CD4-positive, alpha-beta T cell (primary cell): Measurements from ENCODE around the gene SLC50A1. TPM values are rescaled to one million over a fixed set of nuclear protein-coding genes. Genes with fewer than 3 reads are reported as not detected.
"Not testable (repeated sequence)": the region's sequence is repeated elsewhere in the genome, so short reads cannot be mapped to it uniquely, and the experiment has no call there.

Experiments used
- ATAC-seq: fragments of 200-7000 bp; cut with Tn5 transposase; one replicate; pipeline ENCODE4 v1.10.0; 2022; ENCODE audit warnings: mild to moderate bottlenecking; ENCODE audit not compliant: poor library complexity
- CTCF ChIA-PET: fragments of 350-600 bp; sonication (Branson Sonifier 250); formaldehyde crosslinking; loops from one replicate; lab custom pipeline; 2021; ENCODE audit warnings: antibody characterized with exemption, inconsistent platforms; lab: Charles Lee
- POLR2A ChIA-PET: fragments of 350-600 bp; sonication (Branson Sonifier 250); formaldehyde crosslinking; loops from one replicate; lab custom pipeline; 2021; ENCODE audit warnings: antibody characterized with exemption, inconsistent platforms; lab: Charles Lee
- DNase-seq, 14 experiments: peaks; one replicate each; pipeline ENCODE4 v3.0.0-alpha.2; 2013 to 2020; ENCODE audit warnings: mixed read lengths in 2 of 14
- H3K27ac ChIP-seq, 2 donors: one replicate each; pipeline versions ENCODE4 v1.5.1 to v1.7.0; 2013; ENCODE audit warnings: low read length in 2 of 2, low read depth in 1 of 2, mild to moderate bottlenecking in 1 of 2
- H3K27me3 ChIP-seq, 2 experiments: 1 replicate in 1 of 2; 2 replicates in 1 of 2; pipeline versions ENCODE4 v1.6.1 to v1.7.0; 2013; ENCODE audit warnings: low read length in 2 of 2, control low read depth in 1 of 2, mild to moderate bottlenecking in 1 of 2, moderate library complexity in 1 of 2; ENCODE audit not compliant: insufficient read depth in 2 of 2, control insufficient read depth in 1 of 2
- H3K36me3 ChIP-seq: one replicate; pipeline ENCODE4 v1.6.1; 2013; ENCODE audit warnings: low read length, control low read depth; ENCODE audit not compliant: insufficient read depth
- H3K4me1 ChIP-seq: one replicate; pipeline ENCODE4 v1.6.1; 2013; ENCODE audit warnings: low read length, control low read depth; ENCODE audit not compliant: insufficient read depth
- H3K4me3 ChIP-seq: one replicate; pipeline ENCODE4 v1.5.1; 2013; ENCODE audit warnings: mild to moderate bottlenecking, low read length, moderate library complexity
- H3K9me3 ChIP-seq, 2 experiments: 1 replicate in 1 of 2; 2 replicates in 1 of 2; pipeline versions ENCODE4 v1.6.1 to v1.7.0; 2013; ENCODE audit warnings: low read length in 2 of 2, mild to moderate bottlenecking in 2 of 2, control low read depth in 1 of 2, moderate library complexity in 1 of 2; ENCODE audit not compliant: control insufficient read depth in 1 of 2, insufficient read depth in 1 of 2
- H3K27ac Mint-ChIP-seq: one replicate; pipeline ENCODE4 v1.8.0; 2020; ENCODE audit warnings: mixed read lengths
- H3K27me3 Mint-ChIP-seq: one replicate; pipeline ENCODE4 v1.8.0; 2021; ENCODE audit warnings: mixed read lengths
- H3K36me3 Mint-ChIP-seq: one replicate; pipeline ENCODE4 v1.8.0; 2021; ENCODE audit warnings: low read depth, mixed read lengths
- H3K4me1 Mint-ChIP-seq: one replicate; pipeline ENCODE4 v1.8.0; 2021; ENCODE audit warnings: low read depth, mixed read lengths
- H3K4me3 Mint-ChIP-seq: one replicate; pipeline ENCODE4 v1.8.0; 2020; ENCODE audit warnings: mild to moderate bottlenecking, mixed read lengths
- H3K9me3 Mint-ChIP-seq: one replicate; pipeline ENCODE4 v1.8.0; 2020; ENCODE audit warnings: mixed read lengths
- intact Hi-C, 2 experiments: fragments of 100-400 bp; cut with DNase I in 1 of 2; cut with micrococcal nuclease in 1 of 2; formaldehyde crosslinking; loops; one replicate each; pipeline versions ENCODE4 v1.15.1 to v1.9.0; 2023 to 2025; cut with DNase I, micrococcal nuclease
- total RNA-seq, 174 experiments: library from RNA in 2 of 174; stranded (reverse) in 2 of 174; gene quantifications; one replicate each; pipeline ENCODE4 v1.2.3 and lab custom pipeline; 2021 to 2026
- TF ChIP-seq, protein P1 (sequence below): fragments of 200-600 bp; IDR thresholded peaks from one replicate; pipeline ENCODE4 v1.8.0; 2022; ENCODE audit warnings: antibody characterized with exemption, mild to moderate bottlenecking

SLC50A1 gene
- total RNA-seq, 2 experiments from 2014 or later: 10.2 to 12.5 TPM

DNA sequence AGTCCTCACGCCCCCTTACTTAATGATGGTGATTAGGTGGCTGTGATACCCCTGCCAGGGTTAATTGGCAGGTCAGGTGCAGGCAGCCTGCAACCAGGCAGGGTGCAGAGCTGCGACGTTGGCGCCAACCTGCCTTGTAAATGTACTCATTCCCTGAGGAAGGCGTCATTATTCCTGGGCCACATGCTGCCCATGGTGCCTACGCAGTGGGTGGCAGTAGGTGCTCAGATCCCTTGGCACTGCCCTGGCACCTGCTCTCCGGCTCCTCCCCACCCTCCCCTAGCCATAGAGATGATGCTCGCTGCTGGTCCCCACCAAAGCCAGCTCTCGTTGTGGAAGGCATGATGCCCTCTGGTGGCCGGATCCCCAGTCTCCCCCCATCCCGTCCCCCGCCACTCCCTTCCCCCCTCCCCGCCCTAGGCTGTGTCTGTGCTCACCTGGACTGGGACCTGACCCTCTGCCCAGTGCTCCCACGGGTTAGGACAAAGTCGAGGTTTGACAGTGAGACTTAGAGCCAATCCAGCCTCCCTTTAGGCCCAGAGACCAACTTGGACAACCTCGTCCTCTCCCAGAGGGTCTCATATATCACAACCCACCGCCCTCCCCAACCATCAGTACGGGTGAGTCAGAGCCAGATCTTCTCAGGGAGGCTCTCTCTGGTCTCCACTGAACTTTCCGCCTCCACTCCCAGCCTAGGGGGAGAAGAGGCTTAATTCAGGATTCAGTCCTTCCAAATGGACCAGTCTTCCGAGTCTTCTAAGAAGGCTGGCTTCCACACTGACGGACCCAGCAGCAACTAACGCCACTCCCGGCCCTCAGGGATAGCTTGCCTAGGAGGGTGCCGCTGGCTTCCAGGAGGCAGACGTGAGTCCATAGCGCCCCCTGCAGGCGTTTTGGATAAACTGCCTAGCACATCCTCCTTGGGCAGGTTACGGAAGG, 31.8 kb downstream of the SLC50A1 start:
- H3K36me3 Mint-ChIP-seq: peaks cover 30% of the 10 kb centered on the region
- TF ChIP-seq, protein P1, sequence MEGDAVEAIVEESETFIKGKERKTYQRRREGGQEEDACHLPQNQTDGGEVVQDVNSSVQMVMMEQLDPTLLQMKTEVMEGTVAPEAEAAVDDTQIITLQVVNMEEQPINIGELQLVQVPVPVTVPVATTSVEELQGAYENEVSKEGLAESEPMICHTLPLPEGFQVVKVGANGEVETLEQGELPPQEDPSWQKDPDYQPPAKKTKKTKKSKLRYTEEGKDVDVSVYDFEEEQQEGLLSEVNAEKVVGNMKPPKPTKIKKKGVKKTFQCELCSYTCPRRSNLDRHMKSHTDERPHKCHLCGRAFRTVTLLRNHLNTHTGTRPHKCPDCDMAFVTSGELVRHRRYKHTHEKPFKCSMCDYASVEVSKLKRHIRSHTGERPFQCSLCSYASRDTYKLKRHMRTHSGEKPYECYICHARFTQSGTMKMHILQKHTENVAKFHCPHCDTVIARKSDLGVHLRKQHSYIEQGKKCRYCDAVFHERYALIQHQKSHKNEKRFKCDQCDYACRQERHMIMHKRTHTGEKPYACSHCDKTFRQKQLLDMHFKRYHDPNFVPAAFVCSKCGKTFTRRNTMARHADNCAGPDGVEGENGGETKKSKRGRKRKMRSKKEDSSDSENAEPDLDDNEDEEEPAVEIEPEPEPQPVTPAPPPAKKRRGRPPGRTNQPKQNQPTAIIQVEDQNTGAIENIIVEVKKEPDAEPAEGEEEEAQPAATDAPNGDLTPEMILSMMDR: peak; percentile 81
- peak overlapping the region; percentile 21 for H3K4me3 Mint-ChIP-seq
- peak; percentile 78 to 93 (median 84) for DNase-seq
- H3K27me3 Mint-ChIP-seq: peaks cover 3% of the 10 kb centered on the region
- peaks cover 26% of the 10 kb centered on the region for H3K4me1 Mint-ChIP-seq
- intact Hi-C loops: loop anchor here (1.0 to 5.0 kb wide), 4 partner anchors 40 to 120 kb away; partner anchors contain the start of gene EFNA1 (in 2 of the 2)
- Histone ChIP-seq H3K4me3 (peak overlapping the region; percentile 9), H3K9me3 (no peaks in the 10 kb centered on the region), H3K36me3 (peaks cover 25% of the 10 kb centered on the region), H3K4me1 (peaks cover 25% of the 10 kb centered on the region), H3K27me3 (peaks cover 0 to 7% of the 10 kb centered on the region in 2 experiments), H3K27ac (no peak overlapping the region)
- H3K9me3 Mint-ChIP-seq: no peaks in the 10 kb centered on the region
- POLR2A ChIA-PET: interaction anchor here (0.6 to 1.8 kb wide), 5 partner anchors 26 to 83 kb away, joined by 3 to 9 read pairs (median 4); partner anchors contain the start of gene SLC50A1
- CTCF ChIA-PET: interaction anchor here (0.6 to 2.1 kb wide), 22 partner anchors 10 to 631 kb away, joined by 3 to 29 read pairs (median 4); partner anchors contain the start of gene SLC50A1
- peak; percentile 73 for ATAC-seq
- no peak overlapping the region for H3K27ac Mint-ChIP-seq

- not testable (repeated sequence) for H3K27me3 Mint-ChIP-seq, DNase-seq, ATAC-seq, H3K27me3 ChIP-seq, H3K9me3 Mint-ChIP-seq, H3K4me3 ChIP-seq, H3K27ac Mint-ChIP-seq, H3K27ac ChIP-seq, H3K9me3 ChIP-seq
- TF ChIP-seq, protein P1: peak; percentile 20
- POLR2A ChIA-PET: interaction anchor here (1.0 to 1.8 kb wide), 4 partner anchors 26 to 83 kb away, joined by 3 to 9 read pairs (median 5); no protein-coding TSS in a partner anchor
- CTCF ChIA-PET: interaction anchor here (0.6 to 2.1 kb wide), 16 partner anchors 25 to 123 kb away, joined by 3 to 29 read pairs (median 4); partner anchors contain the start of gene SLC50A1
- intact Hi-C loops: loop anchor here (1.0 to 5.0 kb wide), 3 partner anchors 41 to 121 kb away; partner anchors contain the start of gene EFNA1 (in 2 of the 2)
- Histone ChIP-seq H3K36me3 (peaks cover 25% of the 10 kb centered on the region), H3K4me1 (peaks cover 29% of the 10 kb centered on the region)
- peak overlapping the region; percentile 21 for H3K4me3 Mint-ChIP-seq
- peaks cover 31% of the 10 kb centered on the region for H3K4me1 Mint-ChIP-seq
- H3K36me3 Mint-ChIP-seq: peaks cover 36% of the 10 kb centered on the region
These were observed 32.4 kb downstream of the SLC50A1 start for GRCh38 chr1:155168105-155168445.

DNA sequence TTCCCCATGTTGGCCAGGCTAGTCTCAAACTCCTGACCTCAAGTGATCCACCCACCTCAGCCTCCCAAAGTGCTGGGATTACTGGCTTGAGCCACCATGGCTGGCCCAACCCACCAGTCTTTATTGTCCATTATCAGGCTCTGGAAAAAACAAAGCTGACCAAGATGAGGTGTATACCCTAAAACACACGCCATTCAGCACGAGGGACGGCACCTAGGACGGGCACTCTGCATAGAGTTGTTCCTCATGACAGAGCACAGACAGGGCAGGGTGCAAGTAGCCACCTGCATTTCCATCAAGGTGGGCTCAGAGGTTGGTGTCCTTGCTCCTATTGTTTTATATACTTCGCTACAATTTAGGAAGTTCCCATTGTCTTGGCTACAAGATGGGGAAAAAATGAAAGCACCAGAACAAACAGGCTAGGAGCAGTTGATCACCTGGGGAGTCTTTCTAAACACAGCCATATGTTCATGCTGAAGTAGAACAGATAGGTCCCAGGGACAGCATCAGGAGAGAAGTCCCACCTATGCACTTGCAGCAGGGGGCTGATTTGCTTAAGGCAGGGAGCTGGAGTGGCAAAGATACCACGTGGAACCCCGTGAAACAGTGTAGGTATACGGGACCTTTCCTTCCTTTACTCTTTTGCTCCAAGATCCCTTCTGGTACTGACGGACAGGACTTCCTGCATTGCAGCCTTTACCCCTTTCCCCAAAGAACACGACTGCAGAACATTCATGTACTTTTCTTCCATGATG, 33.0 kb downstream of the SLC50A1 start:
- Histone ChIP-seq H3K4me1 (peaks cover 34% of the 10 kb centered on the region), H3K27me3 (peaks cover 0 to 7% of the 10 kb centered on the region in 2 experiments), H3K4me3 (no peak overlapping the region), H3K9me3 (no peaks in the 10 kb centered on the region), H3K27ac (no peak overlapping the region), H3K36me3 (peaks cover 25% of the 10 kb centered on the region)
- ChIA-PET POLR2A (interaction anchor here (1.0 to 1.8 kb wide), 4 partner anchors 25 to 84 kb away, joined by 3 to 9 read pairs (median 5); no protein-coding TSS in a partner anchor), CTCF (interaction anchor here (0.6 to 2.1 kb wide), 11 partner anchors 25 to 124 kb away, joined by 3 to 10 read pairs (median 6); partner anchors contain the start of gene SLC50A1)
- H3K9me3 Mint-ChIP-seq: no peaks in the 10 kb centered on the region
- H3K4me1 Mint-ChIP-seq: peaks cover 36% of the 10 kb centered on the region
- H3K36me3 Mint-ChIP-seq: peaks cover 41% of the 10 kb centered on the region
- DNase-seq: no peak
- ATAC-seq: no peak
- no peak overlapping the region for H3K4me3 Mint-ChIP-seq
- H3K27me3 Mint-ChIP-seq: peaks cover 3% of the 10 kb centered on the region
- intact Hi-C loops: loop anchor here (1.0 to 5.0 kb wide), 3 partner anchors 41 to 121 kb away; partner anchors contain the start of gene EFNA1 (in 2 of the 2)
- TF ChIP-seq, protein P1: no peak
- H3K27ac Mint-ChIP-seq: no peak overlapping the region
